SK-N-SH treated with all-trans-retinoic acid at 6 μM for 48 hours (cell line): Measurements from ENCODE around the gene CHML.

ENCODE experiments used
- ATAC-seq: fragments of 200-7000 bp; cut with Tn5 transposase; 3 replicates; pipeline ENCODE4 v1.9.1; 2020; ENCODE audit warnings: mild to moderate bottlenecking, moderate library complexity
- ARNTL ChIP-seq: fragments of 450-650 bp; formaldehyde crosslinking; IDR thresholded peaks from 2 replicates; pipeline ENCODE4 v1.5.0; 2020; ENCODE audit warnings: low read depth, mild to moderate bottlenecking, moderate library complexity, borderline replicate concordance
- BACH2 ChIP-seq: fragments of 250-450 bp; sonication (Bioruptor Pico); IDR thresholded peaks from 2 replicates; pipeline ENCODE4 v1.9.0; 2021; ENCODE audit warnings: mild to moderate bottlenecking, borderline replicate concordance
- CREB5 ChIP-seq: fragments of 250-450 bp; sonication (Bioruptor Pico); IDR thresholded peaks from 2 replicates; pipeline ENCODE4 v1.5.1; 2020; ENCODE audit warnings: low read depth, mild to moderate bottlenecking, moderate library complexity
- CSDC2 ChIP-seq: fragments of 250-450 bp; sonication (Bioruptor Pico); IDR thresholded peaks from 2 replicates; pipeline ENCODE4 v1.5.0; 2020; ENCODE audit warnings: mild to moderate bottlenecking, moderate library complexity
- CSRNP3 ChIP-seq: fragments of 250-450 bp; sonication (Bioruptor Pico); IDR thresholded peaks from 2 replicates; pipeline ENCODE4 v1.5.1; 2021; ENCODE audit warnings: mild to moderate bottlenecking, moderate library complexity
- ESRRG ChIP-seq: fragments of 250-450 bp; sonication (Bioruptor Pico); IDR thresholded peaks from 2 replicates; pipeline ENCODE4 v1.6.1; 2021; ENCODE audit warnings: mild to moderate bottlenecking
- GLIS3 ChIP-seq: fragments of 250-450 bp; sonication (Bioruptor Pico); IDR thresholded peaks from 2 replicates; pipeline ENCODE4 v1.5.0; 2020; ENCODE audit warnings: mild to moderate bottlenecking, moderate library complexity
- ISL1 ChIP-seq: fragments of 250-450 bp; sonication (Bioruptor Pico); IDR thresholded peaks from 2 replicates; pipeline ENCODE4 v2.1.2; 2022; ENCODE audit warnings: mild to moderate bottlenecking, moderate library complexity
- OSR1 ChIP-seq: fragments of 250-450 bp; sonication (Bioruptor Pico); IDR thresholded peaks from 2 replicates; pipeline ENCODE4 v1.8.0; 2022; ENCODE audit warnings: moderate library complexity, mild to moderate bottlenecking, inconsistent platforms
- PATZ1 ChIP-seq: fragments of 250-450 bp; sonication (Bioruptor Pico); IDR thresholded peaks from 2 replicates; pipeline ENCODE4 v1.8.0; 2020; ENCODE audit warnings: mild to moderate bottlenecking, moderate library complexity, borderline replicate concordance
- POU6F1 ChIP-seq: fragments of 250-450 bp; sonication (Bioruptor Pico); IDR thresholded peaks from 2 replicates; pipeline ENCODE4 v1.8.0; 2021; ENCODE audit warnings: low read depth, mild to moderate bottlenecking, moderate library complexity, borderline replicate concordance
- PPARA ChIP-seq: fragments of 250-450 bp; sonication (Bioruptor Pico); IDR thresholded peaks from 2 replicates; pipeline ENCODE4 v1.5.0; 2020; ENCODE audit warnings: mild to moderate bottlenecking, borderline replicate concordance
- RARB ChIP-seq: fragments of 250-450 bp; sonication (Bioruptor Pico); IDR thresholded peaks from 2 replicates; pipeline ENCODE4 v1.8.0; 2021; ENCODE audit warnings: mild to moderate bottlenecking, moderate library complexity
- SNAI2 ChIP-seq: fragments of 250-450 bp; sonication (Bioruptor Pico); IDR thresholded peaks from 2 replicates; pipeline ENCODE4 v1.5.0; 2020; ENCODE audit warnings: mild to moderate bottlenecking, moderate library complexity
- TOX ChIP-seq: fragments of 250-450 bp; sonication (Bioruptor Pico); IDR thresholded peaks from 2 replicates; pipeline ENCODE4 v1.8.0; 2021; ENCODE audit warnings: mild to moderate bottlenecking, moderate library complexity, borderline replicate concordance
- TSHZ2 ChIP-seq: fragments of 250-450 bp; sonication (Bioruptor Pico); IDR thresholded peaks from 2 replicates; pipeline ENCODE4 v1.5.0; 2020; ENCODE audit warnings: mild to moderate bottlenecking, moderate library complexity
- ZC3H10 ChIP-seq: fragments of 250-450 bp; sonication (Bioruptor Pico); IDR thresholded peaks from 2 replicates; pipeline ENCODE4 v1.5.1; 2021; ENCODE audit warnings: mild to moderate bottlenecking, moderate library complexity
- ZFP3 ChIP-seq: fragments of 250-450 bp; sonication (Bioruptor Pico); IDR thresholded peaks from 2 replicates; pipeline ENCODE4 v1.5.0; 2020; ENCODE audit warnings: mild to moderate bottlenecking, moderate library complexity
- ZFP30 ChIP-seq: fragments of 450-650 bp; formaldehyde crosslinking; IDR thresholded peaks from 2 replicates; pipeline ENCODE4 v1.5.0; 2022; ENCODE audit warnings: mild to moderate bottlenecking, moderate library complexity
- ZNF70 ChIP-seq: fragments of 450-650 bp; formaldehyde crosslinking; IDR thresholded peaks from 2 replicates; pipeline ENCODE4 v1.5.0; 2020; ENCODE audit warnings: mild to moderate bottlenecking, moderate library complexity
- ZNF8 ChIP-seq: fragments of 450-650 bp; formaldehyde crosslinking; IDR thresholded peaks from 2 replicates; pipeline ENCODE4 v1.5.0; 2020; ENCODE audit warnings: mild to moderate bottlenecking, moderate library complexity

Gene CHML

GRCh38 chr1:241612533-241613477 is 27.4 kb downstream of the CHML start:
- TF ChIP-seq CSRNP3 (CRISPR knock-in tag) (no peak), ISL1 (CRISPR knock-in tag) (no peak)
- TF ChIP-seq, all 23 proteins: peak for 0
- peak; percentile 60 for ATAC-seq

- TF ChIP-seq ARNTL (no peak), TSHZ2 (CRISPR knock-in tag) (no peak), TOX (CRISPR knock-in tag) (no peak), RARB (CRISPR knock-in tag) (no peak), ZC3H10 (CRISPR knock-in tag) (no peak), ZNF70 (CRISPR knock-in tag) (no peak), BACH2 (CRISPR knock-in tag) (no peak), ZFP3 (no peak), CSRNP3 (CRISPR knock-in tag) (no peak), ESRRG (CRISPR knock-in tag) (no peak), GLIS3 (CRISPR knock-in tag) (no peak), OSR1 (no peak), PPARA (CRISPR knock-in tag) (no peak), ZNF8 (CRISPR knock-in tag) (no peak), CREB5 (CRISPR knock-in tag) (no peak), POU6F1 (CRISPR knock-in tag) (no peak), ISL1 (CRISPR knock-in tag) (no peak), CSDC2 (no peak), PATZ1 (no peak)
- ATAC-seq = no peak
Measured at GRCh38 chr1:241611736-241612135, 28.4 kb downstream of the CHML start.

GRCh38 chr1:241611063-241611462 is 29.1 kb downstream of the CHML start:
- peak; percentile 88 for ATAC-seq
- TF ChIP-seq PPARA (CRISPR knock-in tag) (no peak), BACH2 (CRISPR knock-in tag) (no peak), ZNF70 (CRISPR knock-in tag) (no peak), CREB5 (CRISPR knock-in tag) (no peak), ZFP30 (CRISPR knock-in tag) (no peak), RARB (CRISPR knock-in tag) (no peak), SNAI2 (CRISPR knock-in tag) (no peak), OSR1 (no peak), GLIS3 (CRISPR knock-in tag) (no peak), ZNF8 (CRISPR knock-in tag) (no peak), ZFP3 (no peak)
- TF ChIP-seq, all 23 proteins: peak for 0
